Vagina (tissue), 2 donors: ENCODE measurements around the gene CHMP5.

Source experiments
- POLR2A ChIP-seq, 2 donors: fragments of 450-650 bp; IDR thresholded peaks; one replicate each; pipeline ENCODE4 v1.6.1; 2017; ENCODE audit warnings: antibody characterized with exemption in 2 of 2, mild to moderate bottlenecking in 2 of 2, moderate library complexity in 2 of 2
- TF ChIP-seq, protein P1 (sequence below), 3 experiments: fragments of 450-650 bp in 2 of 3; fragments of 200-600 bp in 1 of 3; sonication (generic) in 1 of 3; IDR thresholded peaks; one replicate each; pipeline ENCODE4 v1.5.1; 2017 to 2019; ENCODE audit warnings: antibody characterized with exemption in 3 of 3, mild to moderate bottlenecking in 2 of 3, moderate library complexity in 2 of 3

DNA sequence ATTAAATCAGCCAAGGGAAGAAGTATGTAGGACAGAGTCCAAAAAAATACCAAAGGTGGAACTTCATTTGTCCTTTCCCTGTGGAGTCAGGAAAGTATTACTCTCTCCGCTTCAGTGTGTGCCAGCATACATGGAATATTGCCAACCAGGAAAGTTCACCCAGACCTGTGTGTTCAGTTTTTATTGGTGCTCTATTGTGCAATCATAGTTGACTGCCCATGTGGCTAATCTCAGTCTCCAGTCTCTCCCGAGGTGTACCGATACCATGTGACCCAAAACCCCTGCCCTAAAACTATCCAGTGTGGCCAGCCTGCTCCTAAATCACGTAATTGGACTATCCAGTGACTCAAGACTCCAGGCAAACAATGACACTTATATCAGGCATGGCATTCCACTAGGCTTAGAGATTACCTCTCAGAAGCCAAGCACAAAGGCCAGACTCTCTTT lies 64.3 kb downstream of the CHMP5 start:
- TF ChIP-seq, protein P1, sequence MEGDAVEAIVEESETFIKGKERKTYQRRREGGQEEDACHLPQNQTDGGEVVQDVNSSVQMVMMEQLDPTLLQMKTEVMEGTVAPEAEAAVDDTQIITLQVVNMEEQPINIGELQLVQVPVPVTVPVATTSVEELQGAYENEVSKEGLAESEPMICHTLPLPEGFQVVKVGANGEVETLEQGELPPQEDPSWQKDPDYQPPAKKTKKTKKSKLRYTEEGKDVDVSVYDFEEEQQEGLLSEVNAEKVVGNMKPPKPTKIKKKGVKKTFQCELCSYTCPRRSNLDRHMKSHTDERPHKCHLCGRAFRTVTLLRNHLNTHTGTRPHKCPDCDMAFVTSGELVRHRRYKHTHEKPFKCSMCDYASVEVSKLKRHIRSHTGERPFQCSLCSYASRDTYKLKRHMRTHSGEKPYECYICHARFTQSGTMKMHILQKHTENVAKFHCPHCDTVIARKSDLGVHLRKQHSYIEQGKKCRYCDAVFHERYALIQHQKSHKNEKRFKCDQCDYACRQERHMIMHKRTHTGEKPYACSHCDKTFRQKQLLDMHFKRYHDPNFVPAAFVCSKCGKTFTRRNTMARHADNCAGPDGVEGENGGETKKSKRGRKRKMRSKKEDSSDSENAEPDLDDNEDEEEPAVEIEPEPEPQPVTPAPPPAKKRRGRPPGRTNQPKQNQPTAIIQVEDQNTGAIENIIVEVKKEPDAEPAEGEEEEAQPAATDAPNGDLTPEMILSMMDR (IDR thresholded peaks at IDR 0.05) = no peak
- no peak for TF ChIP-seq POLR2A (IDR thresholded peaks at IDR 0.05)
